IMR-90 (cell line): ENCODE results near the gene WNT7B. TPM values are rescaled to one million over a fixed set of nuclear protein-coding genes. Genes with fewer than 3 reads are reported as not detected.

Source experiments
- ATAC-seq: fragments of 200-7000 bp; cut with Tn5 transposase; 2 replicates; pipeline ENCODE4 v1.9.1; 2020; ENCODE audit warnings: low read depth, mild to moderate bottlenecking, moderate library complexity
- BruUV-seq: library from RNA; stranded (reverse); fragments of 400-500 nt; replicated peaks from 2 replicates; lab custom pipeline; 2021; lab: Mats Ljungman, UMichigan
- CTCF ChIA-PET: fragments of 300-600 bp; formaldehyde crosslinking; extraction: SDS; loops from one replicate; lab custom pipeline; 2021; ENCODE audit warnings: antibody characterized with exemption; lab: Yijun Ruan, JAX
- POLR2A ChIA-PET: fragments of 300-600 bp; sonication (Branson Sonifier 250); formaldehyde crosslinking; loops from one replicate; lab custom pipeline; 2022; ENCODE audit warnings: antibody characterized with exemption; ENCODE audit not compliant: unreplicated experiment; lab: Charles Lee
- DNase-seq: peaks from one replicate; pipeline ENCODE4 v3.0.0; 2013
- H2AFZ ChIP-seq: replicated peaks from 2 replicates; pipeline ENCODE3; 2013; ENCODE audit warnings: low read length, mild to moderate bottlenecking; ENCODE audit not compliant: poor library complexity
- H2AK5ac ChIP-seq: 2 replicates; pipeline ENCODE4 v1.6.1; 2013; ENCODE audit warnings: low read depth, low read length, inconsistent platforms
- H2AK9ac ChIP-seq: replicated peaks from 2 replicates; pipeline ENCODE3; 2013; ENCODE audit warnings: mild to moderate bottlenecking, low read depth, low read length, moderate library complexity; ENCODE audit not compliant: poor library complexity
- H2BK120ac ChIP-seq: 2 replicates; pipeline ENCODE4 v1.6.1; 2013; ENCODE audit warnings: low read depth, low read length, inconsistent platforms
- H2BK15ac ChIP-seq: 3 replicates; pipeline ENCODE4 v1.6.1; 2013; ENCODE audit warnings: low read depth, low read length, inconsistent platforms
- H2BK20ac ChIP-seq: 2 replicates; pipeline ENCODE4 v1.6.1; 2013; ENCODE audit warnings: low read depth, mild to moderate bottlenecking, inconsistent platforms, low read length, moderate library complexity
- H2BK5ac ChIP-seq: 2 replicates; pipeline ENCODE4 v1.6.1; 2013; ENCODE audit warnings: mild to moderate bottlenecking, low read depth, low read length, inconsistent platforms; ENCODE audit not compliant: poor library complexity, severe bottlenecking
- H3K14ac ChIP-seq: replicated peaks from 2 replicates; pipeline ENCODE4 v1.6.1; 2013; ENCODE audit warnings: low read depth, low read length, inconsistent platforms
- H3K18ac ChIP-seq: 2 replicates; pipeline ENCODE4 v1.6.1; 2013; ENCODE audit warnings: low read depth, low read length, control low read depth
- H3K23ac ChIP-seq: 2 replicates; pipeline ENCODE4 v1.6.1; 2013; ENCODE audit warnings: low read depth, low read length, inconsistent platforms
- H3K27ac ChIP-seq: 2 replicates; pipeline ENCODE4 v1.5.1; 2013; ENCODE audit warnings: mild to moderate bottlenecking, control low read depth, low read length; ENCODE audit not compliant: insufficient read depth
- H3K27me3 ChIP-seq: 2 replicates; pipeline ENCODE4 v1.6.1; 2013; ENCODE audit warnings: low read length; ENCODE audit not compliant: control insufficient read depth, insufficient read depth
- H3K36me3 ChIP-seq: 2 replicates; pipeline ENCODE4 v1.6.1; 2013; ENCODE audit warnings: low read length, mixed read lengths; ENCODE audit not compliant: control insufficient read depth, insufficient read depth
- H3K4ac ChIP-seq: 2 replicates; pipeline ENCODE4 v1.6.1; 2013; ENCODE audit warnings: low read depth, low read length, inconsistent platforms
- H3K4me1 ChIP-seq: 2 replicates; pipeline ENCODE4 v1.6.1; 2013; ENCODE audit warnings: low read length, mixed read lengths; ENCODE audit not compliant: control insufficient read depth, insufficient read depth
- H3K4me2 ChIP-seq: 2 replicates; pipeline ENCODE4 v1.6.1; 2013; ENCODE audit warnings: low read depth, mild to moderate bottlenecking, control low read depth, low read length, moderate library complexity
- H3K4me3 ChIP-seq: 2 replicates; pipeline ENCODE4 v1.5.1; 2013; ENCODE audit warnings: low read depth, mild to moderate bottlenecking, control low read depth, low read length, moderate library complexity; ENCODE audit not compliant: insufficient read depth
- H3K56ac ChIP-seq: 2 replicates; pipeline ENCODE4 v1.6.1; 2013; ENCODE audit warnings: low read length, inconsistent platforms; ENCODE audit not compliant: insufficient read depth; ENCODE audit errors: extremely low read depth
- H3K79me1 ChIP-seq, 2 experiments: 2 replicates each; pipeline ENCODE4 v1.6.1; 2013; ENCODE audit warnings: low read length in 2 of 2, inconsistent platforms in 1 of 2, low read depth in 1 of 2
- H3K9ac ChIP-seq: 2 replicates; pipeline ENCODE4 v1.6.1; 2013; ENCODE audit warnings: low read depth, low read length, control low read depth
- H3K9me1 ChIP-seq: 2 replicates; pipeline ENCODE4 v1.6.1; 2013; ENCODE audit warnings: low read length, inconsistent platforms; ENCODE audit not compliant: insufficient read depth
- H3K9me3 ChIP-seq: 2 replicates; pipeline ENCODE4 v1.6.1; 2013; ENCODE audit warnings: low read length; ENCODE audit not compliant: control insufficient read depth, insufficient read depth
- H4K20me1 ChIP-seq: 2 replicates; pipeline ENCODE4 v1.6.1; 2013; ENCODE audit warnings: low read length, inconsistent platforms; ENCODE audit not compliant: insufficient read depth
- H4K5ac ChIP-seq: 2 replicates; pipeline ENCODE4 v1.6.1; 2013; ENCODE audit warnings: mild to moderate bottlenecking, low read depth, low read length, control low read depth
- H4K8ac ChIP-seq, 2 experiments: 2 replicates each; pipeline ENCODE4 v1.6.1; 2013; ENCODE audit warnings: low read depth in 2 of 2, low read length in 2 of 2, control low read depth in 1 of 2, inconsistent platforms in 1 of 2
- H4K91ac ChIP-seq: 2 replicates; pipeline ENCODE4 v1.6.1; 2013; ENCODE audit warnings: low read depth, low read length, inconsistent platforms; ENCODE audit not compliant: insufficient read depth
- BHLHE40 ChIP-seq: fragments of 150-350 bp; IDR thresholded peaks from 2 replicates; pipeline ENCODE4 v1.6.1; 2016; ENCODE audit warnings: mild to moderate bottlenecking, low read depth, low read length
- CTCF ChIP-seq: conservative IDR thresholded peaks from 2 replicates; pipeline ENCODE4 v1.5.1; 2012; ENCODE audit warnings: mild to moderate bottlenecking, low read depth, low read length, improper control_type of control experiment
- MAFK ChIP-seq: IDR thresholded peaks from 2 replicates; pipeline ENCODE4 v1.6.1; 2012; ENCODE audit warnings: low read depth, low read length, improper control_type of control experiment
- USF2 ChIP-seq: fragments of 150-350 bp; IDR thresholded peaks from 2 replicates; pipeline ENCODE4 v1.6.1; 2017; ENCODE audit warnings: mild to moderate bottlenecking, antibody characterized with exemption, low read length, low read depth
- WGBS, 2 experiments: methylation state at CpG; one replicate each; pipeline versions ENCODE4 v1.1.5 to v1.1.7; 2013; ENCODE audit warnings: missing lambda C conversion rate in 2 of 2; ENCODE audit not compliant: insufficient read length in 1 of 2; ENCODE audit errors: extremely low coverage in 2 of 2; 5-methylcytosine and 5-hydroxymethylcytosine counted together
- dilution Hi-C: fragments of 300-500 bp; cut with HindIII; formaldehyde crosslinking; loops from one replicate; pipeline ENCODE4 v1.14.3; 2018; ENCODE audit warnings: low sequenced_read_pairs; ENCODE audit not compliant: unreplicated experiment
- in situ Hi-C: fragments of 300-500 bp; cut with MboI; formaldehyde crosslinking; loops from 3 replicates; pipeline ENCODE4 v1.14.3; 2019; ENCODE audit warnings: low sequenced_read_pairs, inconsistent platforms, mixed read lengths
- intact Hi-C: fragments of 100-400 bp; cut with micrococcal nuclease; formaldehyde crosslinking; loops from 2 replicates; pipeline ENCODE4 v1.10.0; 2022
- polyA plus RNA-seq, 3 experiments: library from polyadenylated mRNA; depleted of rRNA; stranded (reverse); fragments of >200 nt; gene quantifications; 2 replicates each; pipeline ENCODE4 v1.2.3, GENCODE V29; 2012; ENCODE audit warnings: low replicate concordance in 1 of 3
- total RNA-seq: library from RNA; depleted of rRNA; stranded (reverse); fragments of >200 nt; gene quantifications from 2 replicates; pipeline ENCODE4 v1.2.3, GENCODE V29; 2012

The WNT7B gene
- total and polyA plus RNA-seq, 2 of the 4 experiments (the other 2 are of a cell fraction): under 0.01 to 0.15 TPM

- no peak overlapping the region for H3K9ac ChIP-seq
Measured at GRCh38 chr22:45972889-45973253, 4.1 kb downstream of the WNT7B start.

More at GRCh38 chr22:45972889-45973253, 4.1 kb downstream of the WNT7B start:
- no peak overlapping the region for H3K4me2 ChIP-seq
- no peak overlapping the region for H4K8ac ChIP-seq
- no peak overlapping the region for H3K27ac ChIP-seq
- peaks cover 26% of the 10 kb centered on the region for H3K4me1 ChIP-seq
- H3K23ac ChIP-seq: no peak overlapping the region
- peak overlapping the region; percentile 29 for H2AFZ ChIP-seq
- H3K4ac ChIP-seq: no peak overlapping the region
- ATAC-seq (no peak), DNase-seq (no peak)
- dilution Hi-C loops: no loop called here
- peaks cover 21% of the 10 kb centered on the region for H4K20me1 ChIP-seq
- H2AK5ac ChIP-seq: no peak overlapping the region
- 0 out of 4 replicates have a peak, but pooled peaks cover 0 to 5% of the 10 kb centered on the region in 2 experiments for H3K79me1 ChIP-seq
- H2AK9ac ChIP-seq: peak overlapping the region; percentile 63
- intact Hi-C loops: no loop called here
- H3K14ac ChIP-seq: no peak overlapping the region
- in situ Hi-C loops: no loop called here
- H3K18ac ChIP-seq: no peak overlapping the region
- H3K56ac ChIP-seq: no peak overlapping the region
- no peaks in the 10 kb centered on the region for H3K9me3 ChIP-seq
- H2BK5ac ChIP-seq: no peak overlapping the region
- H3K9me1 ChIP-seq: peaks cover 10% of the 10 kb centered on the region
- no TSS peak for BruUV-seq
- no peak overlapping the region for H2BK20ac ChIP-seq
- WGBS, 2 experiments: 75% methylated on average over 2 of the region's 10 CpGs; no CpG with 5 or more reads in 1 of the 2 experiments
- H3K4me3 ChIP-seq: no peak overlapping the region
- ChIA-PET POLR2A (no interaction called here), CTCF (no interaction called here)
- no peak overlapping the region for H2BK120ac ChIP-seq
- peaks cover 67% of the 10 kb centered on the region for H3K27me3 ChIP-seq
- TF ChIP-seq MAFK (no peak), BHLHE40 (no peak), USF2 (no peak), CTCF (no peak)
- H3K36me3 ChIP-seq: no peaks in the 10 kb centered on the region
- H4K91ac ChIP-seq: no peak overlapping the region
- H2BK15ac ChIP-seq: no peak overlapping the region
- no peak overlapping the region for H4K5ac ChIP-seq
